K562 (cell line): ENCODE results near the gene SMOC2.

Experiments
- ATF6 ChIP-seq: sonication (generic); formaldehyde crosslinking; IDR thresholded peaks from 2 replicates; pipeline ENCODE4 v1.4.0; 2020; ENCODE audit warnings: mild to moderate bottlenecking, missing genetic modification reagents
- ETV6 ChIP-seq, 3 experiments: fragments of 150-350 bp in 1 of 3; sonication (generic) in 1 of 3; formaldehyde crosslinking in 1 of 3; IDR thresholded peaks; 2 replicates each; pipeline versions ENCODE4 v1.6.1 to v1.8.0; 2014 to 2022; ENCODE audit warnings: borderline replicate concordance in 2 of 3, low read depth in 2 of 3, antibody characterized with exemption in 1 of 3, low read length in 1 of 3, mild to moderate bottlenecking in 1 of 3, missing genetic modification reagents in 1 of 3
- GATA2 ChIP-seq: sonication (generic); formaldehyde crosslinking; IDR thresholded peaks from 2 replicates; pipeline ENCODE4 v1.4.0; 2020; ENCODE audit warnings: mild to moderate bottlenecking, missing genetic modification reagents
- NR2C2 ChIP-seq, 2 experiments: fragments of 200-800 bp in 1 of 2; sonication (Bioruptor generic) in 1 of 2; sonication (generic) in 1 of 2; formaldehyde crosslinking in 1 of 2; IDR thresholded peaks; 2 replicates each; pipeline versions ENCODE4 v1.6.1 to v1.8.0; 2016 to 2022; ENCODE audit warnings: mild to moderate bottlenecking in 1 of 2, missing compliant biosample characterization in 1 of 2, missing genetic modification characterization in 1 of 2, missing genetic modification reagents in 1 of 2
- TSC22D4 ChIP-seq: fragments of 450-650 bp; IDR thresholded peaks from 2 replicates; pipeline ENCODE4 v1.6.1; 2016; ENCODE audit warnings: missing genetic modification characterization, missing biosample characterization, control low read depth
- TF ChIP-seq, protein P1 (sequence below): fragments of 250-450 bp; sonication (Bioruptor Pico); IDR thresholded peaks from 2 replicates; pipeline ENCODE4 v1.8.0; 2021; ENCODE audit warnings: moderate library complexity, mild to moderate bottlenecking, inconsistent platforms
- TF ChIP-seq, protein P2 (sequence below), 2 experiments: fragments of 450-650 bp; formaldehyde crosslinking in 1 of 2; IDR thresholded peaks; 2 replicates each; pipeline versions ENCODE4 v1.4.0 to v1.6.1; 2014 to 2020; ENCODE audit warnings: mild to moderate bottlenecking in 2 of 2, borderline replicate concordance in 1 of 2, low read depth in 1 of 2

DNA sequence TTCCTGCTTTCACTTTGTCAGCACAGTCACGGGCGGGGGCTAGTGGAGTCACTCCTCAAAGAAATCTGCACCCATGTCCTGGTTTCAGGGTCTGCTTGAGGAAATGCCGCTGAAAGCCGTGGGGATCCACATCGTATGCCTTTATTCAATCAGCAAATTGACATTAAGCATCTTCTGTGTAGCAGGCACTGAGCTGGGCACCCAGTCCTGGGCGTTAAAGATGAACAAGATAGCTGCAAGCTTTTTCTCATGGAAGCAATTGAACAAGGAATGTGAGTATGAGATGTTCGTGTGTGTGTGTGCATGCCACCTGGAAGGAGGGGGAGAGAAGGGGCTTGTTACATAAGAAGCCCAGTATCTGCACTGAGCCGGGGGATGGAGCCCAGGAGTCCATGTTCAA is 243.9 kb downstream of the SMOC2 start:
- TF ChIP-seq ATF6 (CRISPR knock-in tag) (no peak), NR2C2 (CRISPR knock-in tag; IDR thresholded peaks at IDR 0.05) (no peak), NR2C2 (tag; IDR thresholded peaks at IDR 0.05) (no peak), ETV6 (IDR thresholded peaks at IDR 0.05; ENCODE audit: borderline replicate concordance in 1 of 2, low read depth in 2 of 2, low read length in 1 of 2) (no peak), ETV6 (CRISPR knock-in tag; IDR thresholded peaks at IDR 0.05; ENCODE audit: borderline replicate concordance) (no peak), TSC22D4 (tag) (no peak), GATA2 (CRISPR knock-in tag) (no peak)
- TF ChIP-seq, protein P1, sequence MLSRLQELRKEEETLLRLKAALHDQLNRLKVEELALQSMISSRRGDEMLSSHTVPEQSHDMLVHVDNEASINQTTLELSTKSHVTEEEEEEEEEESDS (CRISPR knock-in tag): no peak
- TF ChIP-seq, protein P2, sequence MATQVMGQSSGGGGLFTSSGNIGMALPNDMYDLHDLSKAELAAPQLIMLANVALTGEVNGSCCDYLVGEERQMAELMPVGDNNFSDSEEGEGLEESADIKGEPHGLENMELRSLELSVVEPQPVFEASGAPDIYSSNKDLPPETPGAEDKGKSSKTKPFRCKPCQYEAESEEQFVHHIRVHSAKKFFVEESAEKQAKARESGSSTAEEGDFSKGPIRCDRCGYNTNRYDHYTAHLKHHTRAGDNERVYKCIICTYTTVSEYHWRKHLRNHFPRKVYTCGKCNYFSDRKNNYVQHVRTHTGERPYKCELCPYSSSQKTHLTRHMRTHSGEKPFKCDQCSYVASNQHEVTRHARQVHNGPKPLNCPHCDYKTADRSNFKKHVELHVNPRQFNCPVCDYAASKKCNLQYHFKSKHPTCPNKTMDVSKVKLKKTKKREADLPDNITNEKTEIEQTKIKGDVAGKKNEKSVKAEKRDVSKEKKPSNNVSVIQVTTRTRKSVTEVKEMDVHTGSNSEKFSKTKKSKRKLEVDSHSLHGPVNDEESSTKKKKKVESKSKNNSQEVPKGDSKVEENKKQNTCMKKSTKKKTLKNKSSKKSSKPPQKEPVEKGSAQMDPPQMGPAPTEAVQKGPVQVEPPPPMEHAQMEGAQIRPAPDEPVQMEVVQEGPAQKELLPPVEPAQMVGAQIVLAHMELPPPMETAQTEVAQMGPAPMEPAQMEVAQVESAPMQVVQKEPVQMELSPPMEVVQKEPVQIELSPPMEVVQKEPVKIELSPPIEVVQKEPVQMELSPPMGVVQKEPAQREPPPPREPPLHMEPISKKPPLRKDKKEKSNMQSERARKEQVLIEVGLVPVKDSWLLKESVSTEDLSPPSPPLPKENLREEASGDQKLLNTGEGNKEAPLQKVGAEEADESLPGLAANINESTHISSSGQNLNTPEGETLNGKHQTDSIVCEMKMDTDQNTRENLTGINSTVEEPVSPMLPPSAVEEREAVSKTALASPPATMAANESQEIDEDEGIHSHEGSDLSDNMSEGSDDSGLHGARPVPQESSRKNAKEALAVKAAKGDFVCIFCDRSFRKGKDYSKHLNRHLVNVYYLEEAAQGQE (IDR thresholded peaks at IDR 0.05; ENCODE audit: borderline replicate concordance): no peak
- TF ChIP-seq, protein P2 (CRISPR knock-in tag; IDR thresholded peaks at IDR 0.05; ENCODE audit: low read depth): no peak
